Sigmoid colon (tissue), 7 donors: ENCODE results near the gene SCNN1B. TPM values are rescaled to one million over a fixed set of nuclear protein-coding genes. Genes with fewer than 3 reads are reported as not detected.

Source experiments
- DNase-seq: peaks from one replicate; pipeline ENCODE4 v3.0.0-alpha.2; 2019
- H3K27ac ChIP-seq, 4 donors: fragments of 200-600 bp; sonication (generic); one replicate each; pipeline ENCODE4 v1.5.1; 2016 to 2019; ENCODE audit warnings: mild to moderate bottlenecking in 1 of 4
- H3K27me3 ChIP-seq, 3 donors: fragments of 200-600 bp; sonication (generic); one replicate each; pipeline ENCODE4 v1.5.1; 2019; ENCODE audit warnings: mild to moderate bottlenecking in 1 of 3
- H3K36me3 ChIP-seq, 4 donors: fragments of 200-600 bp; sonication (generic); one replicate each; pipeline ENCODE4 v1.5.1; 2016 to 2019
- H3K4me1 ChIP-seq, 4 donors: fragments of 200-600 bp; sonication (generic); one replicate each; pipeline ENCODE4 v1.5.1; 2017 to 2019
- H3K4me3 ChIP-seq, 4 donors: fragments of 200-600 bp; sonication (generic); one replicate each; pipeline ENCODE4 v1.5.1; 2017 to 2019; ENCODE audit warnings: mild to moderate bottlenecking in 2 of 4, moderate library complexity in 1 of 4
- H3K9me3 ChIP-seq, 4 donors: fragments of 200-600 bp in 3 of 4; sonication (generic) in 3 of 4; one replicate each; pipeline versions ENCODE4 v1.5.1 to v1.6.1; 2013 to 2019
- CTCF ChIP-seq, 4 experiments: fragments of 450-650 bp in 3 of 4; fragments of 200-600 bp in 1 of 4; IDR thresholded peaks; one replicate each; pipeline ENCODE4 v1.5.1; 2016 to 2019; ENCODE audit warnings: antibody characterized with exemption in 4 of 4, mild to moderate bottlenecking in 3 of 4, moderate library complexity in 2 of 4
- EP300 ChIP-seq, 4 donors: sonication (generic); formaldehyde crosslinking; IDR thresholded peaks; one replicate each; pipeline ENCODE4 v1.6.1; 2017; ENCODE audit warnings: antibody characterized with exemption in 4 of 4
- POLR2A ChIP-seq, 2 donors: fragments of 450-650 bp; IDR thresholded peaks; one replicate each; pipeline ENCODE4 v1.6.1; 2016; ENCODE audit warnings: antibody characterized with exemption in 2 of 2, mild to moderate bottlenecking in 2 of 2, moderate library complexity in 2 of 2
- POLR2AphosphoS5 ChIP-seq, 4 donors: sonication (generic); formaldehyde crosslinking; IDR thresholded peaks; one replicate each; pipeline ENCODE4 v1.6.1; 2017; ENCODE audit warnings: antibody characterized with exemption in 4 of 4
- WGBS, 2 donors: extraction: QIAGEN DNeasy Blood & Tissue Kit; methylation state at CpG; one replicate each; pipeline ENCODE4 v1.1.7; 2013; 5-methylcytosine and 5-hydroxymethylcytosine counted together
- intact Hi-C: fragments of 100-400 bp; cut with DNase I; formaldehyde crosslinking; loops from one replicate; pipeline ENCODE4 v1.15.1; 2023
- polyA plus RNA-seq, 3 donors: library from polyadenylated mRNA; stranded (reverse); fragments of 200-250 nt; gene quantifications; one replicate each; pipeline ENCODE4 v1.2.3, GENCODE V29; 2013
- total RNA-seq, 4 donors: library from RNA; depleted of rRNA; stranded (reverse); fragments of >200 nt; gene quantifications; one replicate each; pipeline ENCODE4 v1.1.0, GENCODE V29; 2016
- donor health status: healthy with polysubstance abuse.
- donor health status: Bipolar disorder and iron deficiency.
- donor health status: healthy.

Gene SCNN1B
- total and polyA plus RNA-seq, 7 donors: 1.7 to 212 (median 9.2) TPM

GRCh38 chr16:23255000-23255399 is 47.1 kb upstream of the SCNN1B start:
- intact Hi-C loops: no loop called here

GRCh38 chr16:23256440-23256839 is 45.7 kb upstream of the SCNN1B start:
- no peak for DNase-seq
- intact Hi-C loops: no loop called here
- H3K27me3 ChIP-seq: no peaks in the 10 kb centered on the region
- no peak overlapping the region for H3K27ac ChIP-seq
- no peaks in the 10 kb centered on the region for H3K4me1 ChIP-seq
- no peaks in the 10 kb centered on the region for H3K9me3 ChIP-seq
- WGBS, 2 donors: 14 to 61% methylated on average over 3 of the region's 3 CpGs
- no peaks in the 10 kb centered on the region for H3K36me3 ChIP-seq
- H3K4me3 ChIP-seq: no peak overlapping the region
- TF ChIP-seq EP300 (IDR thresholded peaks at IDR 0.05) (no peak), CTCF (IDR thresholded peaks at IDR 0.05) (no peak), POLR2AphosphoS5 (IDR thresholded peaks at IDR 0.05) (no peak), POLR2A (IDR thresholded peaks at IDR 0.05) (no peak)

More at GRCh38 chr16:23255000-23255399, 47.1 kb upstream of the SCNN1B start:
- Histone ChIP-seq H3K27me3 (no peaks in the 10 kb centered on the region), H3K27ac (no peak overlapping the region), H3K36me3 (no peaks in the 10 kb centered on the region), H3K4me3 (no peak overlapping the region), H3K9me3 (peaks cover 0 to under 1% (median 0%) of the 10 kb centered on the region in 4 donors), H3K4me1 (no peaks in the 10 kb centered on the region)
- 70 to 79% methylated on average over 4 of the region's 4 CpGs for WGBS, 2 donors
- no peak for TF ChIP-seq POLR2A (IDR thresholded peaks at IDR 0.05)
- no peak for TF ChIP-seq EP300 (IDR thresholded peaks at IDR 0.05)
- TF ChIP-seq POLR2AphosphoS5 (IDR thresholded peaks at IDR 0.05): no peak
- TF ChIP-seq CTCF (IDR thresholded peaks at IDR 0.05): no peak
- no peak for DNase-seq

- no peak for DNase-seq
- H3K36me3 ChIP-seq: no peaks in the 10 kb centered on the region
- TF ChIP-seq CTCF (IDR thresholded peaks at IDR 0.05) (no peak), POLR2AphosphoS5 (IDR thresholded peaks at IDR 0.05) (no peak), POLR2A (IDR thresholded peaks at IDR 0.05) (no peak), EP300 (IDR thresholded peaks at IDR 0.05) (no peak)
- H3K4me1 ChIP-seq: no peaks in the 10 kb centered on the region
- intact Hi-C loops: no loop called here
- H3K4me3 ChIP-seq: no peak overlapping the region
- WGBS, 2 donors: 14 to 68% methylated on average over 1 of the region's 1 CpG
- H3K27me3 ChIP-seq: no peaks in the 10 kb centered on the region
- no peak overlapping the region for H3K27ac ChIP-seq
- H3K9me3 ChIP-seq: no peaks in the 10 kb centered on the region
Measured at GRCh38 chr16:23257682-23258081, 44.4 kb upstream of the SCNN1B start.

- Histone ChIP-seq H3K4me3 (no peak overlapping the region), H3K4me1 (no peaks in the 10 kb centered on the region), H3K27ac (no peak overlapping the region), H3K36me3 (no peaks in the 10 kb centered on the region), H3K9me3 (no peaks in the 10 kb centered on the region), H3K27me3 (no peaks in the 10 kb centered on the region)
- 56 to 62% methylated on average over 2 of the region's 2 CpGs for WGBS, 2 donors
- DNase-seq: no peak
- intact Hi-C loops: no loop called here
- TF ChIP-seq POLR2AphosphoS5 (IDR thresholded peaks at IDR 0.05) (no peak), POLR2A (IDR thresholded peaks at IDR 0.05) (no peak), EP300 (IDR thresholded peaks at IDR 0.05) (no peak), CTCF (IDR thresholded peaks at IDR 0.05) (no peak)
Measured at GRCh38 chr16:23258919-23259237, 43.2 kb upstream of the SCNN1B start.

DNA sequence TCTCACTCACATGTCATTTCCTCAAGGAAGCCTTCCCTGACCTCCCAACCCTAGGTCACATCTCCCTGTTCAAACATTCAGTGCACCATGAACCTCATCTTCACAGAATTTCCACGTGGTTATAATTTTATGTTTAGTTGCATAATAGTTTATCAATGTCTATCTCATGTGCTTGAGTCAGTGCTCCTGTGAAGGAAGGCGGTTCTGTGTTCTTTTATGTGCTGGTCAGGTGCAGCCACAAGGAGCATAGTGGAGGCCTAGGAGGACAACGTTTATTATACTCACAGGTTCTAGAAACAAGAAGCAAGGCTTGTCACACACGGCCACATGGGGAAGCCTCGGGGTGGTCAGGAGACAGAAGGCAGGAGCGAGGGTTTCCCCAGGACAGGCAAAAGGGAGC is 34.5 kb upstream of the SCNN1B start:
- WGBS, 2 donors: 58 to 65% methylated on average over 6 of the region's 6 CpGs
- intact Hi-C loops: no loop called here
- no peak overlapping the region for H3K27ac ChIP-seq
- H3K36me3 ChIP-seq: no peaks in the 10 kb centered on the region
- H3K27me3 ChIP-seq: no peaks in the 10 kb centered on the region
- peaks cover 0 to 9% (median 2%) of the 10 kb centered on the region in 4 donors for H3K4me1 ChIP-seq
- DNase-seq: no peak
- H3K4me3 ChIP-seq: no peak overlapping the region
- no peaks in the 10 kb centered on the region for H3K9me3 ChIP-seq
- TF ChIP-seq POLR2AphosphoS5 (IDR thresholded peaks at IDR 0.05) (no peak), EP300 (IDR thresholded peaks at IDR 0.05) (no peak), CTCF (IDR thresholded peaks at IDR 0.05) (no peak), POLR2A (IDR thresholded peaks at IDR 0.05) (no peak)
